PFSK-1 (cell line): ENCODE measurements around the gene KIAA0319L.

Experiments
- FOXP2 ChIP-seq: optimal IDR thresholded peaks from 2 replicates; pipeline ENCODE3; 2011; ENCODE audit warnings: borderline replicate concordance, control low read depth, inconsistent platforms; ENCODE audit not compliant: insufficient read depth; ENCODE audit errors: extremely low read length, extremely low read depth
- POLR2AphosphoS5 ChIP-seq: IDR thresholded peaks from 2 replicates; pipeline ENCODE4 v1.6.1; 2012; ENCODE audit warnings: low read depth, mild to moderate bottlenecking, control low read depth, low read length, moderate library complexity
- SIN3A ChIP-seq: IDR thresholded peaks from 2 replicates; pipeline ENCODE4 v1.6.1; 2012; ENCODE audit warnings: mild to moderate bottlenecking, low read length, moderate library complexity, borderline replicate concordance; ENCODE audit not compliant: insufficient read depth
- TAF1 ChIP-seq: IDR thresholded peaks from 2 replicates; pipeline ENCODE4 v1.6.1; 2012; ENCODE audit warnings: low read length, control low read depth, borderline replicate concordance; ENCODE audit not compliant: insufficient read depth
- TF ChIP-seq, protein P1 (sequence below), 2 experiments: IDR thresholded peaks; 2 replicates each; pipeline versions ENCODE4 v1.6.1 to v1.8.0; 2011 to 2012; ENCODE audit warnings: low read depth in 2 of 2, low read length in 2 of 2, control low read depth in 1 of 2, inconsistent platforms in 1 of 2, mild to moderate bottlenecking in 1 of 2, moderate library complexity in 1 of 2; ENCODE audit not compliant: insufficient read depth in 1 of 2

Gene KIAA0319L

DNA sequence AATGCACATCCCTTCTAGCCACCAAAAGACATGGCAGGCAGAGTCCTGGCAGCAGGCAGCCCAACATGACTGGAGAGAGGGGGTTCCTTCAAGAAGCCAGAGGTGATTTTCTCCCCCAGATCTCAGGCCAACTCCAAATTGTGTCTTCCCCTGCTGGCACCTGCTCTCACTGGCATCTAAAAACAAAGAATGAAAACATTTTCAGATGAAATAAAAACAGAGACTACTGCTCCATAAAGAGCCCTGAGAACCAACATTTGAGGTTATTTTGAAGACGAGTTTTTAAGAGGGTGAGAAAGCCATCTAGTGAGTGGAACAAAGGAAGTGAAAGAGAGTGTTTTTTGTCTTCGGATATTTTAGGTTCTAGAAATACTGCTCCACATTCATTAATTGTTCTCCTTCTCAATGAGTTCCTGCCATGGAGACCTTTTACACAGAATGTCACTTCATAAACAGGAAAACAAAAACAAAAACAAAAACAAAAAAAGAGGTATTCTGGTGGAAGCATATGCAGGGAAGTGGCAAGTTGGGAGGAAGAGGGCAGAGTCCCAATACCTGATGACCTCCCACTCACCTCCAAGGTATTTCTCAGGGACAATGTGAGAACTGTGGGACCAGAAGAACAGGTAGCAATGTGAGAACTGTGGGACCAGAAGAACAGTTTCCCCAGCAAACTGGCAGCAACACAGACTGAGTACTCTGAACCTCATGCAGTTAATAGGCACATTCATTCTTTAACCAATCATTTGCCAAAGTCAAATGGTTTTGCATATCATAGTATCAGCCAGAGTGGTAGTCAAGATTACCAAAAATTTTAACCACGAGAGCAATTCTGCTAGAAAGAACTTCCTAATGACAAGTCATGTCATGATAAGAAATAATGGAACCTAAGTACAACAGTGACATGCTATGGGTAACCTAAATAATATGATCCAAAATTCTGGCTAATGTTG, 50.0 kb downstream of the KIAA0319L start:
- TF ChIP-seq TAF1 = no peak
- TF ChIP-seq, protein P1, sequence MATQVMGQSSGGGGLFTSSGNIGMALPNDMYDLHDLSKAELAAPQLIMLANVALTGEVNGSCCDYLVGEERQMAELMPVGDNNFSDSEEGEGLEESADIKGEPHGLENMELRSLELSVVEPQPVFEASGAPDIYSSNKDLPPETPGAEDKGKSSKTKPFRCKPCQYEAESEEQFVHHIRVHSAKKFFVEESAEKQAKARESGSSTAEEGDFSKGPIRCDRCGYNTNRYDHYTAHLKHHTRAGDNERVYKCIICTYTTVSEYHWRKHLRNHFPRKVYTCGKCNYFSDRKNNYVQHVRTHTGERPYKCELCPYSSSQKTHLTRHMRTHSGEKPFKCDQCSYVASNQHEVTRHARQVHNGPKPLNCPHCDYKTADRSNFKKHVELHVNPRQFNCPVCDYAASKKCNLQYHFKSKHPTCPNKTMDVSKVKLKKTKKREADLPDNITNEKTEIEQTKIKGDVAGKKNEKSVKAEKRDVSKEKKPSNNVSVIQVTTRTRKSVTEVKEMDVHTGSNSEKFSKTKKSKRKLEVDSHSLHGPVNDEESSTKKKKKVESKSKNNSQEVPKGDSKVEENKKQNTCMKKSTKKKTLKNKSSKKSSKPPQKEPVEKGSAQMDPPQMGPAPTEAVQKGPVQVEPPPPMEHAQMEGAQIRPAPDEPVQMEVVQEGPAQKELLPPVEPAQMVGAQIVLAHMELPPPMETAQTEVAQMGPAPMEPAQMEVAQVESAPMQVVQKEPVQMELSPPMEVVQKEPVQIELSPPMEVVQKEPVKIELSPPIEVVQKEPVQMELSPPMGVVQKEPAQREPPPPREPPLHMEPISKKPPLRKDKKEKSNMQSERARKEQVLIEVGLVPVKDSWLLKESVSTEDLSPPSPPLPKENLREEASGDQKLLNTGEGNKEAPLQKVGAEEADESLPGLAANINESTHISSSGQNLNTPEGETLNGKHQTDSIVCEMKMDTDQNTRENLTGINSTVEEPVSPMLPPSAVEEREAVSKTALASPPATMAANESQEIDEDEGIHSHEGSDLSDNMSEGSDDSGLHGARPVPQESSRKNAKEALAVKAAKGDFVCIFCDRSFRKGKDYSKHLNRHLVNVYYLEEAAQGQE (IDR thresholded peaks at IDR 0.05; ENCODE audit: insufficient read depth in 1 of 2, low read depth in 2 of 2, low read length in 2 of 2) = no peak
- no peak for TF ChIP-seq FOXP2
- TF ChIP-seq POLR2AphosphoS5 = no peak
- TF ChIP-seq SIN3A = no peak

DNA sequence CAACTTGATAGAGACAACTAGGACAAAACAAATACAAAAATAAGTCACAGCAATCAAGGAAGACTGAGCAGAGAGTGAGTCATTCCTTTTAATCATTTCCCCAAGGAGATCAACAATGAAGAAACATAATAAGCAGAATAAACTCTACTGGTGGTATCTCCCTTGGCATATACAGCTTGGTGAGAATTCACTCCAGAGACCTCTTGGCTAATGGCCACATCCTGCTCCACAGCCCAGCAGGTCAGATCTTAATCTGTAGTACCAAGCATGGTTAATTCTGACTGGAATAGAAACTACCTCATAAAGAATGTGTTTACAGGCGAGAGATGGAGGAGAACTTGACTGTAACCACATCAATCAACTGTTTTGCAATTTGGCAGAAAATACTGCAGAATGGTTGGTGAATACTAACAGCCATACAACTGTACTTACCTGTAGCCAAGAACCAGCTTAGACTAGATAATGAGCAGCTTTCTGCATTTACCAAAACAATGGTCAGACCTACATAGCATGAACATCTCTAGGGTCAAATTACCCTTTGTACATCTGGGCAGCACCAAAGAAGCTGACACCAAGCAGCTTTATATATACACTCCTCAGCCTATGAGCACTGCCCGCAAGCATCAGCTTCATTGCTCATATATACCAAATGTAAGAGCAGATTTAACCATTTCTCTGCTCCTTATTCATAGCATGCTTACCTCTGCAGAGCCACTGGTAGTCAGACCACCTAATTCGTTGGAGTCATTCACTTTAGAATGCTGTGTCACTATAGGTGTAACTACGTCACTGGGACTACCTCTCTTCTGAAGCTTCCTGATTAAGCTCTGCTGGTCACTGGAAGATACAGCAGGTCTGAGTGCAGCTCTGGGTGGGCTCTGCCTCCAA, 51.0 kb downstream of the KIAA0319L start:
- peak; percentile 19; the same call in 1 of the 2 replicates for TF ChIP-seq TAF1
- no peak for TF ChIP-seq FOXP2
- TF ChIP-seq SIN3A = peak; percentile 74; the same call in 1 of the 2 replicates
- TF ChIP-seq, protein P1 (IDR thresholded peaks at IDR 0.05; ENCODE audit: insufficient read depth in 1 of 2, low read depth in 2 of 2, low read length in 2 of 2) = peak in 1 of 2 experiments; percentile 61; a peak in 1 of 4 replicates
- TF ChIP-seq POLR2AphosphoS5 = peak; percentile 50

DNA sequence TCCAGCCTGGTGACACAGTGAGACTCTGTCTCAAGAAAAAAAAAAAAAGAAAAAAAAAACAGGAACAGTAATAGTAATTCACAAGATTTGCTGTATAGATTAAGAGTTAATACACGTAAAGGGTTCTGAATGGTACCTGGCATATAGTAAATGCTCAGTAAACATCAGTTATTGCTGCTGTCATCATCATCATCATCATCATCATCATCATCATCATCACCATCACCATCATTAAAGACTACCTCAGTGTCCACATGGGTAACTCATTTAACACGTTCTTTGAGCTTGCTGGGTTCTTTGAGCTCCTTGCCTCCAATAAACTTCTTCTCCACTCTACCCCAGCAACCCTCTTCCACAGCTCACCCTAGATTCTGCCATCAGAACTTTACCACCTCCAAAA, 55.0 kb downstream of the KIAA0319L start:
- TF ChIP-seq FOXP2 = no peak
- TF ChIP-seq, protein P1 (IDR thresholded peaks at IDR 0.05; ENCODE audit: insufficient read depth in 1 of 2, low read depth in 2 of 2, low read length in 2 of 2) = no peak
- TF ChIP-seq POLR2AphosphoS5 = no peak

DNA sequence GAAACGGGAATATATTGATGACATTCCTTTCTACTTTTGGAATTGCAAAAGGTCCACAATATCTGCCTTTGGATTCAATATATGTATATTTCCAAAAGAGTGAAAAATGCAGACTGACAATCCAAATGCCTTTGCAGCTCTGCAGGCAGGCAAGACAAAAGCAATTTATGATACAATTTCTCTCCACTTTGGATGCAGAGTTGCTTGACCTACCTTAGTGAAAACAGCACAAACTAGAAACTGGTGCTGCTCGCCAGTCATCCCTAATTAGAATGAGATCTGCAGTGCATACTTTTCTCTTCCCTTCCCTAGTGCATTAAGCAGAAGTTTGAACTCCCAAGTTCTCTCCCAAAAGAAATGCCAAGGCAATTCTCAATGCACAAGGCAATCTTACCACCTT, 56.8 kb downstream of the KIAA0319L start:
- no peak for TF ChIP-seq FOXP2
- no peak for TF ChIP-seq TAF1
- TF ChIP-seq POLR2AphosphoS5 = no peak
- TF ChIP-seq SIN3A = no peak
- TF ChIP-seq, protein P1 (IDR thresholded peaks at IDR 0.05; ENCODE audit: insufficient read depth in 1 of 2, low read depth in 2 of 2, low read length in 2 of 2) = no peak
